Adipocyte (in vitro differentiated cells): ENCODE measurements around the gene ULBP2.
"Not testable (repeated sequence)": the region's sequence is repeated elsewhere in the genome, so short reads cannot be mapped to it uniquely, and the experiment has no call there.

Experiments
- DNase-seq: peaks from one replicate; pipeline ENCODE4 v3.0.0-alpha.2; 2015; ENCODE audit warnings: low read depth
- H3K27me3 ChIP-seq: replicated peaks from 2 replicates; pipeline ENCODE4 v1.7.0; 2013; ENCODE audit warnings: mild to moderate bottlenecking, low read length, moderate library complexity; ENCODE audit not compliant: control insufficient read depth, insufficient read depth
- H3K36me3 ChIP-seq: 2 replicates; pipeline ENCODE4 v1.7.0; 2013; ENCODE audit warnings: low read length, mild to moderate bottlenecking, moderate library complexity; ENCODE audit not compliant: control insufficient read depth, insufficient read depth, severe bottlenecking
- H3K4me1 ChIP-seq: 2 replicates; pipeline ENCODE4 v1.7.0; 2013; ENCODE audit warnings: mild to moderate bottlenecking, low read length, moderate library complexity; ENCODE audit not compliant: control insufficient read depth, insufficient read depth
- H3K4me3 ChIP-seq: 2 replicates; pipeline ENCODE4 v1.7.0; 2013; ENCODE audit warnings: mild to moderate bottlenecking, low read length, moderate library complexity
- H3K9ac ChIP-seq: 2 replicates; pipeline ENCODE4 v1.7.0; 2013; ENCODE audit warnings: mild to moderate bottlenecking, low read length, moderate library complexity
- H3K9me3 ChIP-seq: 2 replicates; pipeline ENCODE4 v1.7.0; 2013; ENCODE audit warnings: mild to moderate bottlenecking, low read length, moderate library complexity; ENCODE audit not compliant: control insufficient read depth

Gene ULBP2

DNA sequence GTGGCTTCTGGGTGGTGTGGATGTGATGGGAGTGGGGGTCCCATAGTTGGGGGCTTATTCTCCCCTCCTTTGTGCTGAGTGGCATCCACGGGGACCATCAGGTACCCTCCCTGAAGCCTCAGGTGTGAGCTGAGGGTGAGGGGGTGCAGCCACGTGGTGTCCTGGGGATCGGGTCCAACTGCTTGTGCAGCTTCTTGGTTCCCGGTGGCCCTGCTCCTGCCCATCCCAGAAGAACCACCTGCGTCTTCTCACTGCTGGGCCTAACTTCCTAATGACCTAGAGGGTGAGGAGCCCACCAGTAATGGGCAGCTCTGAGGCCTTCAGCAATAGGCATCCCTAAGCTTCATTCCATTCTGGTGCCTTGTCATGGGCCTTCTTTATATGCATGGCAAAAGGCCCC is 1.5 kb downstream of the ULBP2 start:
- not testable (repeated sequence) for H3K36me3 ChIP-seq, H3K9me3 ChIP-seq, DNase-seq, H3K4me1 ChIP-seq, H3K4me3 ChIP-seq, H3K9ac ChIP-seq
- H3K27me3 ChIP-seq, result peaks cover 28% of the 10 kb centered on the region

DNA sequence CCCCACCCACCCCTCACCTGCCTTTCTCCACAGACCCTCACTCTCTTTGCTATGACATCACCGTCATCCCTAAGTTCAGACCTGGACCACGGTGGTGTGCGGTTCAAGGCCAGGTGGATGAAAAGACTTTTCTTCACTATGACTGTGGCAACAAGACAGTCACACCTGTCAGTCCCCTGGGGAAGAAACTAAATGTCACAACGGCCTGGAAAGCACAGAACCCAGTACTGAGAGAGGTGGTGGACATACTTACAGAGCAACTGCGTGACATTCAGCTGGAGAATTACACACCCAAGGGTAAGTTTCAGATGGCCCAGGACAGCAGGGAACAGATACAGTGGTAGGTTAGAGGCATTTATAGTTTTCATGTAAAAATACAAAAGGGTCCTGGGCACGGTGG is 3.5 kb downstream of the ULBP2 start:
- H3K4me1 ChIP-seq, H3K9me3 ChIP-seq, H3K9ac ChIP-seq, H3K36me3 ChIP-seq, DNase-seq, H3K4me3 ChIP-seq: not testable (repeated sequence)
- H3K27me3 ChIP-seq, result peaks cover 16% of the 10 kb centered on the region

DNA sequence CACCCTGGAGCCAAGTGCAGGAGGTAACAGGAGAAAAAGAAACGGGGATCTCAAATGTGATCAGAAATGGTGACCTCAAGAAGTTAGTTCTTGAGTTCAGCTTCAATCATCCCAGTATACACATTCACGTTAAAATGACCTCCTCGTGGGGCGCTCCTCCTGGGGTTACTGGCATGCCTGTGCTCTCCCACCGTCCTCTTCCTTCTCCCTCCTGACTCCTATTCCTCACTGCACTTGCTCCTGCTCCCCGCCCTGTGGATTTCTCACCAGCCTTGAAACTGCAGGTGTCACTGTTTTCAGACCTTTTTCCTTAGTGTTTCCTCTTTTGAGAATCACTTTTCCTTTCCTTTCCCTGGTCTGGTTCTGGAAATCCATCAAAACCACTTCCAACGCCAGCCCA is 4.8 kb downstream of the ULBP2 start:
- not testable (repeated sequence) for H3K4me1 ChIP-seq, H3K36me3 ChIP-seq, DNase-seq, H3K9ac ChIP-seq, H3K9me3 ChIP-seq, H3K4me3 ChIP-seq
- H3K27me3 ChIP-seq, result peaks cover 22% of the 10 kb centered on the region

DNA sequence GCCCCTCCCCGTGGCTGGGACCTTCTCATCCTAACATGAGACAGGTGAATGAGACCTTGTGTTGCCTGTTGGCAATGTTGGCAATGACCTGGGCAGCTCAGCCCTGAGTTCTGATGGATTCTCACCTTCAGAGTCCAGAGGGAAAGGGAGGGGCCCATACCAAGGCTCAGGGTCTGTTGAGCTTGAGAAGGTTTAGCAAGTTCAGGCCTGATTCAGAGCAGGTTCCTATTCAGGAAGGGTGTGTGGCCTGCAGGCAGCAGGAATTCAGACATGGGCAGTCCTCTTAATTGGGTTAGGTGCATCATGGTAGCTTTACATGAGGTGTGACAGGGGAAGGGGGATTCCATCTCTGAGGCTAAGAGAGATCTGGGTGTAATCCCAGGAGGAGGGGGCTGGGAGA is 5.7 kb downstream of the ULBP2 start:
- not testable (repeated sequence) for H3K4me1 ChIP-seq, DNase-seq, H3K9ac ChIP-seq, H3K4me3 ChIP-seq, H3K9me3 ChIP-seq, H3K36me3 ChIP-seq
- peaks cover 30% of the 10 kb centered on the region for H3K27me3 ChIP-seq

DNA sequence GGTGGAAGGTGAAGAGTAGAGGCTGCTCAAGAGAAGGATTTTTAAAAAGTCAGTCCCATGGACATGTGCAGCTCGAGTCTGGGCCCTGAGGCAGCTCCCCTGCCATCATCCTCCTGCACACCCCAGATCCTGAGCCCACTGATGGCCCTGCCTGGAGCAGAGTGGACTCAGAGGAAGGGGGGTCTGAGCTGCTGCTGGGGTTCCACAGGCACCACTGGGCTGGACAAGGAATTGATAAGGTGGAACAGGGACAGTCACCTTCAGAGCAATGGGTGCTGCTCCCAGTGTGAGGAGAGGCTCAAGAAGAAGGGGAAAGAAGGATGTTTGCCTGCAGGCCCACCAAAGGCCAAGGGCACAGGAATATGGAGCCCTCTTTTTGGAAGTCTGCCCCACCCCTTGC is 6.2 kb downstream of the ULBP2 start:
- no peak for DNase-seq
- Histone ChIP-seq H3K4me3 (no peak overlapping the region), H3K9me3 (no peaks in the 10 kb centered on the region), H3K36me3 (no peaks in the 10 kb centered on the region), H3K27me3 (peaks cover 35% of the 10 kb centered on the region), H3K4me1 (no peaks in the 10 kb centered on the region), H3K9ac (no peak overlapping the region)

DNA sequence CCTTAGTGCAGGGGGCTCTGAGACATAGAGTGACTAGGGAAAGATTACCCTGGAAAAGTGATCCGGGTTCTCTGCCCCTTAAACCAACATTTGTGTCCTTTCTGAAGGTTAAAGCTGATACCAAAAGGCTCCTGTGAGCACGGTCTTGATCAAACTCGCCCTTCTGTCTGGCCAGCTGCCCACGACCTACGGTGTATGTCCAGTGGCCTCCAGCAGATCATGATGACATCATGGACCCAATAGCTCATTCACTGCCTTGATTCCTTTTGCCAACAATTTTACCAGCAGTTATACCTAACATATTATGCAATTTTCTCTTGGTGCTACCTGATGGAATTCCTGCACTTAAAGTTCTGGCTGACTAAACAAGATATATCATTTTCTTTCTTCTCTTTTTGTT is 6.8 kb downstream of the ULBP2 start:
- Histone ChIP-seq H3K4me3 (no peak overlapping the region), H3K9me3 (no peaks in the 10 kb centered on the region), H3K27me3 (peaks cover 41% of the 10 kb centered on the region), H3K36me3 (no peaks in the 10 kb centered on the region), H3K4me1 (no peaks in the 10 kb centered on the region), H3K9ac (no peak overlapping the region)
- no peak for DNase-seq

DNA sequence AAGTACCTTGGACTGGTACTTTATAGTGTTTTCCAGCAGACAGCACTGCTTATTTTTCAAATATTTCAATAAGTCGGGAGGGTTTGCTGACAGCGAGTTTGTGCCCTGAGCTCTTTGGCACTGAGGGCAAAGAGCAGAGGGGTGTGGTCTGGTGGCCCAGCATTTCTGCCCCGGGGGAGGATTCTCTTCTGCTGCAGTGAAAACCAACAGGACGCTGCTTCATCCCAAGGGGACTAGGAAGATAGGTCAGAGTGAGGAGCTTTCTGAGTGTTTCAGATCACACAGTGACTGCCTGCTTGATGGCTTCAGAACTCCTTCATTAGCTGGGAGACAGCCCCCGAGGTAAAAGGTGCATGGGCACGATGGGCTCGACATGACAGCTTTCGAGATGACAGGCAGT is 8.6 kb downstream of the ULBP2 start:
- Histone ChIP-seq H3K36me3 (no peaks in the 10 kb centered on the region), H3K4me3 (no peak overlapping the region), H3K27me3 (peaks cover 50% of the 10 kb centered on the region), H3K4me1 (no peaks in the 10 kb centered on the region), H3K9me3 (no peaks in the 10 kb centered on the region), H3K9ac (no peak overlapping the region)
- DNase-seq, result no peak

DNA sequence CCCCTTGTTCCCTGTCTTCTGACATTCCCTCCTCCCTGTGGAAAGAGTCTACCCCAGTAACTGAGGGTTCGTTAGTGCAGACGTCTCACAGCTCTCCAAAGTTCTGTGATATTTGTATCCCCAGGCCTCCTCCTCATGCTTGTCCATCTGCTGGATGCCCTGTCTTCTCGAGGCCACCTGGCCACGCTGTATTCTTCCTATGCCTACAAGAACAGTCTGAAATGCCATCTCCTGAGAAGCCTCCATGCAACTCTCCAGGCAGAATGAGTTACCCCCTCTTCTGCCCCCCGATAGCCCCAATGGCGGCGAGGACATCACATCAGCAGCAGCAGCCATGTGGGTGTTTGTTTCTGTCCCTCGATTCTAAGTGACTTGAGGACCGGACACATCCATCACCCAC is 9.3 kb downstream of the ULBP2 start:
- no peak for DNase-seq
- Histone ChIP-seq H3K36me3 (no peaks in the 10 kb centered on the region), H3K4me1 (no peaks in the 10 kb centered on the region), H3K9ac (no peak overlapping the region), H3K27me3 (peaks cover 56% of the 10 kb centered on the region), H3K4me3 (no peak overlapping the region), H3K9me3 (no peaks in the 10 kb centered on the region)

DNA sequence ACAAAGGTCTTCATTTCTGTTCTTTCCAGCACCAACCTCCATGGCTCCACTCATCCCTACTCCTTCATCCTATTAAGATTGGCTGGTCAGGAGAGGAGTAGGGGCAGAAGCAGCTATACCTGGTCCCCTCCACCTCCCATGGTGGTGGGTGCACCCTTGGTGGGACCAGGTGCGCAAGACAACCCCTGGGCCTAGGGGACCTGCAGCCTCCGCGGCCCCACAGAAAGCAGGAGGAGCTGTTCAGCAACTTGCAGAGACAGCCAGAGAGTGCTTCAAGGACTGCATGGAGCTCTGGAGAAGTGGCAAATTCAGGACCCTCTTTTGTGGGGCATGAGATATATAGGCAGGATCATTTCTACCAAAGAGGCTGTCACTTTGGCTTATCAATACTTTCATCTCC is 9.8 kb downstream of the ULBP2 start:
- no peak for DNase-seq
- Histone ChIP-seq H3K4me3 (no peak overlapping the region), H3K36me3 (no peaks in the 10 kb centered on the region), H3K27me3 (peaks cover 59% of the 10 kb centered on the region), H3K9me3 (no peaks in the 10 kb centered on the region), H3K9ac (no peak overlapping the region), H3K4me1 (no peaks in the 10 kb centered on the region)

DNA sequence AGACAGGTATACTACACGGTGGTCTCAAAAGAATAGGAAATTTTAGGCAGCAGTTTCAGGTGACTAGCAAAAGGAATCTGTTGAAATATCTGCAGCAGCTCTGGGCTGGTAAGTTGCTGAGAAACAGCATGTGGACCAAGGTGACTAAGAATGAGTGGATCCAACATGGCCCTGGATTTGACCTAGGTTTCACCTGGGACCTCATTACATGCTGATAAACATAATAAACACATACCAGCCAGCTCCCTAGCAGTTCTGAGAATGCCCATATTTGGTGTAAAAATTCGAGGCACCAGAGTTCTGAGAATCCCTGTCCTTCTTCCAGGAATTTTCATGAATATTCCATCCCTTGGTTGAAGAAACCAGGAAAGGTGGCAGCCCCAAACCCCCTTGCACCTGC is 11.6 kb downstream of the ULBP2 start:
- H3K27me3 ChIP-seq, result peaks cover 67% of the 10 kb centered on the region
- H3K9ac ChIP-seq, H3K4me1 ChIP-seq, H3K36me3 ChIP-seq, H3K9me3 ChIP-seq, DNase-seq, H3K4me3 ChIP-seq: not testable (repeated sequence)

DNA sequence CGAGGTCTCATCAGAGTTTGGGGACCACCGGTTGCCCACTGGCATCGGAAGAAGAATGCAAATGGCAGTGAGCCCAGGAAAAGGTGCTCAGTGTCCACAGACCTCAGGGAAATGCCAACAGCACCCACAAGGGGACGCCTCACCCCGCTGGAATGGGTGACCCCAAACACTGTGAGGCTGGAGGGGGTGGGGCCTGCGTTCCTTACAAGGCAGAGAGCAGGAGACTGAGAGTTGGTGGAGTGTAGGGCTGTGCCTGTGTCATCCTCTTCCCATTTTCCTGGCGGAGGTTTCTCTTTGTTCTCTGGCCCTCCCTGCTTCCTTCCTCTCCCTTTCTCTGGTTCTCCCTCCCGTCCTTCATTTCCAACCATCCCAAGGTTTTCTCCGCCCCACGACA is 12.1 kb downstream of the ULBP2 start:
- not testable (repeated sequence) for H3K4me3 ChIP-seq, DNase-seq, H3K4me1 ChIP-seq, H3K36me3 ChIP-seq, H3K9me3 ChIP-seq, H3K9ac ChIP-seq
- H3K27me3 ChIP-seq, result peaks cover 67% of the 10 kb centered on the region

DNA sequence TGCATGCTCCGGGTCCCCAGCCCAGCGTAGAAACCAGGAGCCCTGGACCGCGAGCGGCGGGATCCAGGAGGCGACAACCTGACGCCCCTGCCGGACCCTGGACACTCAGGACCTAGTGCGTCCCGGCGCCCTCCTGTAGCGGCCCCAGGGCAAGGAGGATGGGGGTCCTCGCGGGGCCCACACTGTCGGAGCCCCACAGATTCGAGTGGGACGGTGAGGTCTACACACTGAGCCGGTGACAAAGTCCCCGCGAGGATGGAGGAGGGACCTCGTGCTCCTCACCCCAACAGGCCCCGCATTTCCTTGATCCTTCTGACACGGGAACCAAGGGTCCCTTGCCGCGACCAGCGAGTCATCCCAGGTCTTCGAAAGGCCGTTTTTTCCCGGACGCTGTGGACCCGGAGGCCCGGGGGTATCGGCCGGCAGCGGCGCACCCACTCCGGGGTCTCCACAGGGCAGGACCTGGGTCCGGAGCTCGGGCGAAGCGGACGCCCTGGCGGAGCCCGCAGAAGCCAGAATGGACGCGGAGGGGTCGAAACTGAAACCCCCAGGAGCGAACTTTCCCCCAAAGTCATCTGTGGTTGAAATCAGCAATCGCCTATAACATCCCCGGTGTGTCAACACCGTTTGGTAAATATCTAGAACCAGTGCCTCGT is 12.6 kb downstream of the ULBP2 start:
- not testable (repeated sequence) for DNase-seq, H3K9ac ChIP-seq, H3K4me3 ChIP-seq, H3K9me3 ChIP-seq, H3K4me1 ChIP-seq, H3K36me3 ChIP-seq
- H3K27me3 ChIP-seq, result peaks cover 66% of the 10 kb centered on the region
